Caco-2 (cell line): ENCODE data around the gene CLDN20. TPM values are rescaled to one million over a fixed set of nuclear protein-coding genes. Genes with fewer than 3 reads are reported as not detected.
"Not testable (repeated sequence)": the region's sequence is repeated elsewhere in the genome, so short reads cannot be mapped to it uniquely, and the experiment has no call there.

ENCODE experiments used
- BruUV-seq: library from RNA; stranded (reverse); fragments of 400-500 nt; replicated peaks from 2 replicates; lab custom pipeline; 2021; lab: Mats Ljungman, UMichigan
- CTCF ChIA-PET: fragments of 300-600 bp; sonication (Branson Sonifier 250); formaldehyde crosslinking; loops from one replicate; lab custom pipeline; 2022; ENCODE audit warnings: antibody characterized with exemption; lab: Charles Lee
- POLR2A ChIA-PET: fragments of 300-600 bp; sonication (Branson Sonifier 250); formaldehyde crosslinking; loops from one replicate; lab custom pipeline; 2022; ENCODE audit warnings: antibody characterized with exemption; lab: Charles Lee
- DNase-seq, 2 experiments: peaks; one replicate each; pipeline versions ENCODE4 v3.0.0 to v3.0.0-alpha.2; 2020 to 2022
- H3K27me3 ChIP-seq: replicated peaks from 2 replicates; pipeline ENCODE4 v1.6.0; 2011; ENCODE audit warnings: low read length; ENCODE audit not compliant: control insufficient read depth, insufficient read depth
- H3K36me3 ChIP-seq: 2 replicates; pipeline ENCODE4 v1.5.1; 2011; ENCODE audit warnings: low read length; ENCODE audit not compliant: control insufficient read depth, insufficient read depth
- H3K4me1 ChIP-seq: fragments of 250-450 bp; sonication (Bioruptor Pico); 2 replicates; pipeline ENCODE4 v1.5.1; 2020; ENCODE audit warnings: mild to moderate bottlenecking
- H3K4me3 ChIP-seq: 2 replicates; pipeline ENCODE4 v1.5.1; 2011; ENCODE audit warnings: low read depth, mild to moderate bottlenecking, control low read depth, low read length
- H3K9me3 ChIP-seq: fragments of 250-450 bp; sonication (Bioruptor Pico); 2 replicates; pipeline ENCODE4 v1.5.1; 2020; ENCODE audit warnings: mild to moderate bottlenecking, moderate library complexity
- H3K27ac Mint-ChIP-seq: one replicate; pipeline ENCODE4 v1.8.0; 2022; ENCODE audit warnings: mixed read lengths; ENCODE audit not compliant: unreplicated experiment
- H3K27me3 Mint-ChIP-seq: one replicate; pipeline ENCODE4 v1.8.0; 2022; ENCODE audit warnings: mixed read lengths; ENCODE audit not compliant: insufficient read depth, unreplicated experiment
- H3K36me3 Mint-ChIP-seq: one replicate; pipeline ENCODE4 v1.8.0; 2022; ENCODE audit warnings: mild to moderate bottlenecking, mixed read lengths; ENCODE audit not compliant: insufficient read depth, unreplicated experiment
- H3K4me1 Mint-ChIP-seq: one replicate; pipeline ENCODE4 v1.8.0; 2022; ENCODE audit warnings: low read depth, mixed read lengths; ENCODE audit not compliant: unreplicated experiment
- H3K4me3 Mint-ChIP-seq: one replicate; pipeline ENCODE4 v1.8.0; 2022; ENCODE audit warnings: mild to moderate bottlenecking, moderate library complexity, mixed read lengths; ENCODE audit not compliant: unreplicated experiment
- H3K9me3 Mint-ChIP-seq: one replicate; pipeline ENCODE4 v1.8.0; 2022; ENCODE audit warnings: mixed read lengths; ENCODE audit not compliant: unreplicated experiment
- CTCF ChIP-seq, 2 experiments: fragments of 200-600 bp in 1 of 2; IDR thresholded peaks; 1 replicate in 1 of 2; 2 replicates in 1 of 2; pipeline versions ENCODE4 v1.5.1 to v1.8.0; 2011 to 2022; ENCODE audit warnings: antibody characterized with exemption in 1 of 2, control low read depth in 1 of 2, inconsistent platforms in 1 of 2, low read depth in 1 of 2, low read length in 1 of 2, mild to moderate bottlenecking in 1 of 2, moderate library complexity in 1 of 2; ENCODE audit not compliant: insufficient read depth in 1 of 2, severe bottlenecking in 1 of 2, unreplicated experiment in 1 of 2
- intact Hi-C: fragments of 100-400 bp; cut with micrococcal nuclease; formaldehyde crosslinking; loops from one replicate; pipeline ENCODE4 v1.10.0; 2022; ENCODE audit not compliant: unreplicated experiment
- total RNA-seq: library from RNA; stranded (reverse); gene quantifications from 2 replicates; pipeline ENCODE4 v1.2.3, GENCODE V29; 2022

The CLDN20 gene
- total RNA-seq, 1 experiment from 2014 or later = not detected

GRCh38 chr6:155268088-155268867 is 4.5 kb downstream of the CLDN20 start:
- ChIA-PET POLR2A (interaction anchor here (0.6 kb wide), 1 partner anchor 45 kb away, joined by 7 read pairs; no protein-coding TSS in a partner anchor), CTCF (interaction anchor here (1.1 kb wide), 1 partner anchor 13 kb away, joined by 3 read pairs; no protein-coding TSS in a partner anchor)
- intact Hi-C loops = loop anchor here (5.0 kb wide), 2 partner anchors 91 to 341 kb away; no protein-coding TSS in a partner anchor
- H3K4me1 Mint-ChIP-seq, BruUV-seq, H3K27ac Mint-ChIP-seq, H3K4me1 ChIP-seq, H3K27me3 Mint-ChIP-seq, H3K4me3 ChIP-seq, H3K36me3 ChIP-seq, H3K27me3 ChIP-seq, H3K9me3 ChIP-seq, H3K4me3 Mint-ChIP-seq, H3K9me3 Mint-ChIP-seq: not testable (repeated sequence)
- TF ChIP-seq CTCF (IDR thresholded peaks at IDR 0.05; ENCODE audit: insufficient read depth in 1 of 2, low read depth in 1 of 2, low read length in 1 of 2, severe bottlenecking in 1 of 2, unreplicated experiment in 1 of 2) = peak; percentile 22 to 49
- DNase-seq = peak in 1 of 2 experiments; percentile 26
- peaks cover 24% of the 10 kb centered on the region for H3K36me3 Mint-ChIP-seq

GRCh38 chr6:155269765-155270164 is 6.0 kb downstream of the CLDN20 start:
- Histone ChIP-seq H3K27me3 (no peaks in the 10 kb centered on the region), H3K4me1 (peaks cover 5% of the 10 kb centered on the region; the same call in 1 of the 2 replicates), H3K4me3 (no peak overlapping the region), H3K9me3 (no peaks in the 10 kb centered on the region), H3K36me3 (peaks cover 2% of the 10 kb centered on the region)
- BruUV-seq = no TSS peak
- ChIA-PET CTCF (no interaction called here), POLR2A (no interaction called here)
- intact Hi-C loops = loop anchor here (5.0 kb wide), 2 partner anchors 92 to 342 kb away; no protein-coding TSS in a partner anchor
- Mint-ChIP-seq H3K4me3 (no peak overlapping the region), H3K27ac (no peak overlapping the region), H3K4me1 (peaks cover 6% of the 10 kb centered on the region), H3K36me3 (peaks cover 27% of the 10 kb centered on the region), H3K9me3 (no peaks in the 10 kb centered on the region), H3K27me3 (no peaks in the 10 kb centered on the region)
- DNase-seq = no peak
- TF ChIP-seq CTCF (IDR thresholded peaks at IDR 0.05; ENCODE audit: insufficient read depth in 1 of 2, low read depth in 1 of 2, low read length in 1 of 2, severe bottlenecking in 1 of 2, unreplicated experiment in 1 of 2) = no peak

GRCh38 chr6:155270561-155271091 is 6.8 kb downstream of the CLDN20 start:
- no peaks in the 10 kb centered on the region for H3K9me3 ChIP-seq
- peaks cover 6% of the 10 kb centered on the region for H3K4me1 Mint-ChIP-seq
- no peaks in the 10 kb centered on the region for H3K27me3 ChIP-seq
- POLR2A ChIA-PET = no interaction called here
- intact Hi-C loops = no loop called here
- no peak for TF ChIP-seq CTCF (IDR thresholded peaks at IDR 0.05; ENCODE audit: insufficient read depth in 1 of 2, low read depth in 1 of 2, low read length in 1 of 2, severe bottlenecking in 1 of 2, unreplicated experiment in 1 of 2)
- no peak overlapping the region for H3K27ac Mint-ChIP-seq
- H3K4me3 Mint-ChIP-seq = no peak overlapping the region
- peaks cover 28% of the 10 kb centered on the region for H3K36me3 Mint-ChIP-seq
- BruUV-seq = no TSS peak
- no peaks in the 10 kb centered on the region for H3K27me3 Mint-ChIP-seq
- CTCF ChIA-PET = no interaction called here
- no peak overlapping the region for H3K4me3 ChIP-seq
- DNase-seq = no peak
- peaks cover 5% of the 10 kb centered on the region; the same call in 1 of the 2 replicates for H3K4me1 ChIP-seq
- H3K36me3 ChIP-seq = peaks cover 2% of the 10 kb centered on the region
- H3K9me3 Mint-ChIP-seq = no peaks in the 10 kb centered on the region
